NB4 (cell line): ENCODE data around the gene CCDC106.

ENCODE experiments used
- POLR2A ChIP-seq: IDR thresholded peaks from 2 replicates; pipeline ENCODE4 v1.6.1; 2011; ENCODE audit warnings: mild to moderate bottlenecking; ENCODE audit not compliant: insufficient read length; ENCODE audit errors: extremely low read depth
- TF ChIP-seq, protein P1 (sequence below): IDR thresholded peaks from 2 replicates; pipeline ENCODE4 v1.6.1; 2011; ENCODE audit warnings: low read depth, low read length
- TF ChIP-seq, protein P2 (sequence below): IDR thresholded peaks from one replicate; pipeline ENCODE4 v1.5.1; 2012; ENCODE audit warnings: low read depth, low read length

DNA sequence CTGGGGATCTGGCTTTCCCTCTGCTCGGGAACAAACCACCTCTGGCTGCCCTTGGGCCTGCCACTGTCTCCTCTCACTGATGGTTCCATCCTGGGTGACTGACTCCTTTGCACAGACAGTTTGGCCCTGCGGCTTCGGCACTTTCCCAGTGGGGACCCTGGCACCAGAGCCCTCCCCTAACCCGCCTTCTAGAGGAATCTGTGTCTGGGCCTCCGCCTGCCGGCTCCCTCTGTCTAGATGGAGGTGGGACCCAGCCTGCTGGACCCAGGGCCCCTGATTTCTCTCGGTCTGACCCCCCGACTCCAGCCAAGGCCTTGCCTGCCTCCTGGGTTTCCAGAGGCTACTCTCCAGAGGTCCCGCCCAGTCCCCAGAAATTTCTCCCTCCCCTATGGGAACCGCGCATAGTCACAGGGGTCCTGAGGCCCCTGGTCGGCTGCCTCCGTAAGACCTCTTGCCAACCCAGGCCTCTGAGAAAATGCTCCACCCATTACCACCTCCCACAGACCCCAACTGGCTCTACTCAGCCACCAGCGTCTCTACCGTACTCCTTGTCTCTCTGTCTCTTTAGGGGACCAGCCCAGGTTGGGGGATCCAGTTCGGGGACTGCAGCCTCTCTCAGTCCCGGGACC, 2.7 kb downstream of the CCDC106 start:
- TF ChIP-seq, protein P1, sequence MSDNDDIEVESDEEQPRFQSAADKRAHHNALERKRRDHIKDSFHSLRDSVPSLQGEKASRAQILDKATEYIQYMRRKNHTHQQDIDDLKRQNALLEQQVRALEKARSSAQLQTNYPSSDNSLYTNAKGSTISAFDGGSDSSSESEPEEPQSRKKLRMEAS: no peak
- TF ChIP-seq, protein P2, sequence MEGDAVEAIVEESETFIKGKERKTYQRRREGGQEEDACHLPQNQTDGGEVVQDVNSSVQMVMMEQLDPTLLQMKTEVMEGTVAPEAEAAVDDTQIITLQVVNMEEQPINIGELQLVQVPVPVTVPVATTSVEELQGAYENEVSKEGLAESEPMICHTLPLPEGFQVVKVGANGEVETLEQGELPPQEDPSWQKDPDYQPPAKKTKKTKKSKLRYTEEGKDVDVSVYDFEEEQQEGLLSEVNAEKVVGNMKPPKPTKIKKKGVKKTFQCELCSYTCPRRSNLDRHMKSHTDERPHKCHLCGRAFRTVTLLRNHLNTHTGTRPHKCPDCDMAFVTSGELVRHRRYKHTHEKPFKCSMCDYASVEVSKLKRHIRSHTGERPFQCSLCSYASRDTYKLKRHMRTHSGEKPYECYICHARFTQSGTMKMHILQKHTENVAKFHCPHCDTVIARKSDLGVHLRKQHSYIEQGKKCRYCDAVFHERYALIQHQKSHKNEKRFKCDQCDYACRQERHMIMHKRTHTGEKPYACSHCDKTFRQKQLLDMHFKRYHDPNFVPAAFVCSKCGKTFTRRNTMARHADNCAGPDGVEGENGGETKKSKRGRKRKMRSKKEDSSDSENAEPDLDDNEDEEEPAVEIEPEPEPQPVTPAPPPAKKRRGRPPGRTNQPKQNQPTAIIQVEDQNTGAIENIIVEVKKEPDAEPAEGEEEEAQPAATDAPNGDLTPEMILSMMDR: no peak
- no peak for TF ChIP-seq POLR2A
